Neural progenitor cell (in vitro differentiated cells): Measurements from ENCODE around the gene LAPTM4A.

Experiments
- EZH2phosphoT487 ChIP-seq: fragments of 200-600 bp; sonication (generic); IDR thresholded peaks from 2 replicates; pipeline ENCODE4 v1.6.1; 2017; ENCODE audit warnings: antibody characterized with exemption
- TF ChIP-seq, protein P1 (sequence below): fragments of 200-600 bp; sonication (generic); IDR thresholded peaks from 2 replicates; pipeline ENCODE4 v1.5.1; 2017; ENCODE audit warnings: antibody characterized with exemption, mild to moderate bottlenecking

DNA sequence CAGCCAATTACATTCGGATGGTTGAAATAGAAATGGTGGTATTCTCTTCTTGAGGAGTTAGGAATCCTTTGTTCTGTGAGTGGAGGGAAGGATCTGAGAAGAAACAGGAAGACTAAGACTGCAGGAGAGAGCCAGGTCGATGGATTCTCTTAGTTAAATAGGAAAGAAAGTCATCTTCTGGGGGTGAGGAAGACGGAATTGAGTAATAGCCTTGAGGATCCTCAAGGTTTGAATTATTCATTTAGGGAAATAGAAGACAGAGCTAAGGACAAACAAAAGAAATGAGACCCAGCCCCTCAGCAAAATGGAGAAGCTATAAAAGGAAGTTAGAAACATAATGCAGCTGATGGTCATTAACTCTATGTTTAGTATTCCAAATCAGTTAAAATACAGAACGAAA is 1.8 kb downstream of the LAPTM4A start:
- TF ChIP-seq EZH2phosphoT487: no peak
- TF ChIP-seq, protein P1, sequence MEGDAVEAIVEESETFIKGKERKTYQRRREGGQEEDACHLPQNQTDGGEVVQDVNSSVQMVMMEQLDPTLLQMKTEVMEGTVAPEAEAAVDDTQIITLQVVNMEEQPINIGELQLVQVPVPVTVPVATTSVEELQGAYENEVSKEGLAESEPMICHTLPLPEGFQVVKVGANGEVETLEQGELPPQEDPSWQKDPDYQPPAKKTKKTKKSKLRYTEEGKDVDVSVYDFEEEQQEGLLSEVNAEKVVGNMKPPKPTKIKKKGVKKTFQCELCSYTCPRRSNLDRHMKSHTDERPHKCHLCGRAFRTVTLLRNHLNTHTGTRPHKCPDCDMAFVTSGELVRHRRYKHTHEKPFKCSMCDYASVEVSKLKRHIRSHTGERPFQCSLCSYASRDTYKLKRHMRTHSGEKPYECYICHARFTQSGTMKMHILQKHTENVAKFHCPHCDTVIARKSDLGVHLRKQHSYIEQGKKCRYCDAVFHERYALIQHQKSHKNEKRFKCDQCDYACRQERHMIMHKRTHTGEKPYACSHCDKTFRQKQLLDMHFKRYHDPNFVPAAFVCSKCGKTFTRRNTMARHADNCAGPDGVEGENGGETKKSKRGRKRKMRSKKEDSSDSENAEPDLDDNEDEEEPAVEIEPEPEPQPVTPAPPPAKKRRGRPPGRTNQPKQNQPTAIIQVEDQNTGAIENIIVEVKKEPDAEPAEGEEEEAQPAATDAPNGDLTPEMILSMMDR: no peak
